HG03103 (cell line): ENCODE measurements around the gene LBHD2.

Experiments
- ATAC-seq: cut with Tn5 transposase; IDR thresholded peaks from one replicate; pipeline ENCODE4 v1.9.1; 2021; ENCODE audit warnings: low read depth; ENCODE audit not compliant: unreplicated experiment

Gene LBHD2

DNA sequence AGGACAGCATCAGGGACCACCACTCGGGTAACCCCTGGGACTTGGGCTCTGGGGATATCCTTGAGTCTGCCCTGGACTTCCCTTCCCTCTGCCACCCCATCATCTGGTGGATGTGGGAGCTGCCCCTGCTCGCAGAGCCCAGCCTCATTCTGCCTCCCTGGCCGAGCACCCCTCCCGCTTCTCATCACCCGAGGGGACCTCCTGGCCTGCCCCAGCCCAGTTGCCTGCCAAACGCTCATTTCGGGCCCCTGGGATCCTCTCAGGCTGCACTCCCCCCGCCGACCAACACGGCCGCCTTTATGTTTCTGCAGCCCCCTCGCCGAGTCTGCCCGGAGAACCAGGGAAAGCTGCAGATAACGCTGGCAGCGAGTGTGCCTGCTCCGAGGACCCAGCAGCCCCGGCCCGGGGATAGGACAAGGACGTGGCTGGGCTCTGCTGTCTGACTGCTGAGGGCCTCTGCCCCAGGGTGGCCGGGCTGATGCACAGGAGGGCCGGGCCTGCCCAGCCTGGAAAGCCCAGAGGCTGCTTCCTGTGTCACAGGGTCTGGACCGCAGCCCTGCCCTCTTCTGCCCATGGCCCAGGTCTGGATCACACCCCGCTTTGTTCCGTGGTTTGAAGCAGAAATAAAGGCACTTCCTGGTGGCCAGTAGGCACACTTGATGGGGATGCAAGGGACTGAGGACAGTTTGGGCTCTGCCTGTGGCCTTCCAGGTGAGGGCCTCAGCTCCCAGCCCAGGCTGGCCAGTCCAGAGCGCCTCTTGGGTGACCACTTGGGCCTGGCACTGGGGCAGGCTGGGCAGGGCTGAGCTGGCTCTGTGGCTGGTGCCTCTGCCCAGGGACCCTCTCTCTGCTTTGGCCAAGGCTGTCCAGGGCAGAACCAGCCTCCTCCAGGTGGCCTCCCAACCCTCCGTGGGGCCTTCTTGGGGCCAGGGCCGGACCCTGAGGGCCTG lies 5.7 kb downstream of the LBHD2 start:
- ATAC-seq = no peak

DNA sequence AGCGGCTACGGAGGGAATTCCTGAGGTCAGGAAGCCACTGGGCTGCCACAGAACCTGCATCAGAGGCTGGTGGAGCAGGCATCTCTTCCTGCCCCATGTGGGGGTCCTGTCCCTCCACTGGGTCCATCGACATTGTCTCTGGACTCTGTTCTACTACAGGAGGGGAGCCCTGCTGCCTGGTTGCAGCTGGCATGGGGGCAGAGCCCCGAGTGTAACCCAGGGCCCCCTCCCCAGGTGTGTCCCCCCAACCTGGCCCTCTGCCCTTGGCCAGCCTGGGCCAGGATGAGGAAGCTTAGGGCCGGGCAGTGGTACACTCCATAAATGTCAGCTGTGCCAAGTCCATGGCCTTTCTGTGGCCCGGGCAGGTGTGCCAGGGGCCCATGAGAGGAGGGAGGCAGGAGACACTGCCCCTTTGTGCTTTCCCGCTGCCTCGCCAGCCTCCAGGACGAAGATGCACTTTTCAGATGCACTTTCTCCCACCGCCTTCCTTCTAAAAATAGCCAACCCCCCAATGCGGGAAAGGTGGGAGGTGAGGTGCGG lies 6.5 kb downstream of the LBHD2 start:
- no peak for ATAC-seq

DNA sequence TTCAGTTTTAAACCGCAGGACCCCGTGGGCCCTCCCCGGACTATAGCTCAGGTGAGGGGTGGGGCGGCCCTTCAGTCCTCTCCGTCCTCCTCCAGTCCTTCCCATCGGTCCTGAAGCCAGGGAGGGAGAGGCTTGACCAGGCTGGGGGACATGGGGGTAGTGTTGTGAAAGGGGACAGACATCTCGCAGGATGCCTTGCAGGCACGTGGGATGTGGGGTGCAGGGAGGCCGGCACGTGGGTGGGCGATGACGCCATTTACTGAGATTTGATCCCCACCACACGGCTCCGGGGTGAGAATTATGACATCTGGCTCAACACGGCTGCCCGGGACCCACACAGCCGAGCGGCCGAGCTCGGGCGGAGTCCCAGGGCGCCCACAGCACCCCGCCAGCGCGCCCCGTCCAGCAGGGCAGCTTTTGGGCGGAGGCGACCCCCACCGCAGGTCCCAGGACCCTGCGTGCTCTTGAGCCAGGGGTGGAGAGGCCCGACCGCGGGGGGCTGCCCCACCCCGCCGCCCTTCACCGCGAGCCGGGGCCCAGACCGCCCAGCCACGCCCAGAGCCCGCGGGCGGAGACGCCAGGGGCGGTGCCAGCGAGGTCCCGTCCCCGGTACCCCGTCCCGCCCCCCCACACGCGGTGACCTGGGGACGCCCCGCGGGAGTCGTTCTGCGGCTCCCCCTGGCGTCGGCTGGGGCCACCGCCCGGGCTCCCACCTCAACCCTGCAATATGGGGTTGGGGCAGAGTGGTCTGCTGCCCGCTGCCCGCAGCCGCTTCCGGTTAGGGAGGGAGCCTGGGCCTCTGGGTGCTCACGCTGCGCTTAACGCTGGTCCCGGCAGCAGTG lies 7.3 kb downstream of the LBHD2 start:
- ATAC-seq = peak; percentile 52

DNA sequence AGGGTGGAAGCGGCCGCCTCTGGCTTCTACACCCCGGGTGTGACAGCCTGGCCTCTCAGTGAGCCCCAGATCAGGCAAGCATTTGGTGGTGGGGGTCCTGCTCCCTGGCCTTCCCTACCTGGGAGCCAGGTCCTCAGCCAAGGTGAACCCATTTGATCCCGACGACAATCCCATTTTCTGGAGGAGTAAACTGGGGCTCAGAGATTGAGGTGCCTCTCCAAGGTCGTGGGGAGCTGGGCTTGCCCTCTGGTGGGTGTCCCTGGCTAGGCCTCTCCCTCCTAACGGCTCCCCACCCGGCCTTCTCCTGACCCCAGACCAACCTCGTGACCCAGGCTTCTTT lies 7.8 kb downstream of the LBHD2 start:
- ATAC-seq = no peak

DNA sequence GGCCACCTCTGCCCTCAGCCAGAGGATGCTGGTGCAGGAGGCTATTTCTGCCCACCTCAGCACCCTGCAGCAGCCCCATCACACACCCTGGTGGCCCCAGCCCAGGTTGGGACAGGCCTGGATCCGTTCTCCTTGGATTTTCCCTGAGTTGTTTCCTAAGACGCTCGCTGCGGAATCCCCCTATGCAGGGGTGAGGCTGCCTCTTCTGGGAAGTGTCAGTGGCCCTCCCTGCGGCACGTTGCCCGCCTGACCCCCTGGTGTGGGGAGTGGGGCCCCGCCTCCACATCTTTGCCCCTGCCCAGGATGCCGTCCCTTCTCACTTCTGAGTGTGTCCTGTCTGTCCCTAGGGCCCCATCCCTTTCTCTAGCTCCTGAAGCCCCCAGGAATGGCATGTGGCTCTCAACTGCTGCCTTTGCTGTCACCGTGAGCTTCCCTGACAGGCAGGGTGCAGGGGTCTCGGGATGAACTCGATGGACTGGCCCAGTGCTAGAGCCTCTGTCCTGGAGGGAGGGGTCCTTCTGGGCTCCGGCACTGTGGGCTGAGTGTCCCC lies 9.9 kb downstream of the LBHD2 start:
- no peak for ATAC-seq

DNA sequence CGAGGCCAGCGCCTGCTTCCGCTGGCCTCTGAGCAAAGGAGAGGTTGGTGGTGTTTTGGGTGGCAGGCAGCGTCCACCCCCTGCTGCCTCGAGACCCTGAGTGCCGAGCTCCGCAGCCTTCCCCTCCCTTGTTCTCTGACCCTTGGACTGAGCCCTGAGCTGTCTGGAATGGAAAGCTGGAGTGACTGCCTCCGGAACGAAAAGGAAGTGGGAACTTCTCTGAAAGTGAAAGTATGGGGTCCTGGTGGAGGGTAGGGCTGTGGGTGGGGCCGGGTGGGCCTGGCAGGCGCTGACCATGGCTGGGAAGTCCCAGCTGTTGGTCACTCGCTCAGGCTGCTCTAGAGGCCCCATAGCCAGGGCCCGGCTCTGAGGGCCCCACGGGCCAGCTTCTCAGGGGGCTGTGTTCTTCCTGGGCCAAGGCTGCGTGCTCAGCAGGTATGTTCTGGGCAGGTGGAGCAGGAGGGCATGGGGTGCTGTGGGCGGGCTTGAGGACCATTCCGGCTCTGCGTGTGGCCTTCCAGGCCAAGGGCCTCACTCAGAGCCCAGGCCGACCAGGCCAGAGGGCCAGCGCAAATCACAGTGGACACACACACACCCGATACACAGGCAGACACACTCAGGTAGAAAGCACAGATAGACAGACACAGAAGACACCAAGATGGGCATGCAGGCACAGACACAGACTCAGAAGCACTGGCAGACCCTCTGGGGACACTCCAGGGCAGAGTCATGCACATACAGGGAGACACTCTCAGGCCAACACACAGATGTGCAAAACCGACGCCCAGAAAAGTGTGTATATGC lies 10.6 kb downstream of the LBHD2 start, which contains the start of gene EXOC3L4:
TSS of gene EXOC3L4 (plus strand) at position 320 of the 804 bp plus-strand sequence. CDS start 5,495 bp downstream, outside the sequence.
- ATAC-seq = no peak

DNA sequence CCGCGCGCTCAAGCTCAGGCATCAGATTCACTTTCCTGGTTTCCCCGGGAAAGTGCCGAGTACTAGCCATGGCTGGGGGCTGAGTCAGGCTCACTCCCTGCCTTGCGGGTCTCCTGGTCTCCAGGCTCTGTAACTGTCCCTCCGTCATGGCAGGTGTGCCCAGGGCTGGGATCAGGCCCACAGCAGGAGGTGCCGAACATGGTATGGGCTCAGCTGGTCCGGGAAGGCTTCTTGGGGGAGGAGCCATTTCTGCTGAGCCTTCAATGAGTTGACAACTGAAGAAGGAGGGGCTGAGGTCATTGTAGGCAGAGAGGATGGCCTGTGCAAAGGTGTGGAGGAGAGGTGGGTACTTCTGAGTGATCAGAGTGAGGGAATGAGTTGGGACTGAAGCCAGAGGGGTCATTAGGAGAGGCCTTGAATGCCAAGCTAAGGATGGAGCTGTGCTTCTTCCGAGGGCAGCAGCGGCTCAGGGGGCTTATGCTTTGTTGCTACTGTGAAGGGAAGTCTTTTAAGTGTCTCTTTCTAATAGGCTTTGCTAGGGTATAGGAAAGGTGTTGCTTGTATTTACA lies 11.3 kb downstream of the LBHD2 start:
- no peak for ATAC-seq

DNA sequence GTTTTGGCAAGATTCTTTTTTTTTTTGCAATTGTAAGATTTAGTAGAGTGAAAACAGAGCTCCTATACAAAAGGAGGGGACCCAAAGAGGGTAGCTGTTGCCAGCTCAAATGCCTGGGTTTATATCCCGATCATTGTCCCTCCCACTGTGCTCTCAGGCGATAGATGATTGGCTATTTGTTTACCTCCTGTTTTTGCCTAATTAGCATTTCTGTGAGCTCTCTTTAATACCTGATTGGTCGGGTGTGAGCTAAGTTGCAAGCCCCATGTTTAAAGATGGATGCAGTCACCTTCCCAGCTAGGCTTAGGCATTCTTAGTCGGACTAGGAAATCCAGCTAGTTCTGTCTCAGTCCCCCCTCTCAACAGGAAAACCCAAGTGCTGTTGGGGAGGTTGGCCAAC lies 12.4 kb downstream of the LBHD2 start:
- ATAC-seq = no peak

DNA sequence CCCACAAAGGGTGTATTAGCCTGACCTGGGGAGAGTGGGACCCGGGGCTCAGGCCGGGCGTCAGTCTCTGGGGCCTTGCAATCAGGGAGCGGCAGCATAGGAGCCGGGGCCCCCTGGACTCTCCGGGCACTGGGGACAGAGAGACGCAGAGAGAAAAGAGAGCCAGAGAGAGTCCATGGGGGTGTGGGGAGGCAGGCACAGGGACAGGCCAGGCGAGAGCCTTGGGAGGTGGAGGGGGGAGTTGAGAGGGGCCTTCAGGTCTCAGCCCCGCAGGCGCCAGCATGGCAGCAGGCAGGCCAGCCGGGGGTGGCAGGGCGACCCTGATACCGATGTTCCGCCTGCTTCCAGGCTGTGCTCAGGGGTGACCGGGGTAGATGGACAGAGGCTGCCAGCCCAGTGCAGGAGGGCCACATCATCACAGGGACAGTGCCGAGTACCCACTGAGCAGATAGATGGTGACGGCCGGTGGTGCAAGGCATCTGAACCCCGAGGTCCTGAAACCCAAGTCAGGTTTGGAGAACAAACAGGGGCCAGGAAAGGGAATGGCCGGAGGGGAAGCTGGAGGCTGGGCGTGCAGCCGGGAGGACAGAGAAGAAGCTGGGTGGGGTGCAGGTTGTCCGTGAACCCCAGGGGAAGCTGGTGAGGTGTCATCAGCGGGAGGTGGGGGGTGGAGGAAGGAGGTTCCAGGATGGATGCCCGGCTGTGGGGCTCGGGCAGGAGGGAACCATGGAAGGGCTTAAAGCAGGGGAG lies 13.4 kb downstream of the LBHD2 start:
- no peak for ATAC-seq

DNA sequence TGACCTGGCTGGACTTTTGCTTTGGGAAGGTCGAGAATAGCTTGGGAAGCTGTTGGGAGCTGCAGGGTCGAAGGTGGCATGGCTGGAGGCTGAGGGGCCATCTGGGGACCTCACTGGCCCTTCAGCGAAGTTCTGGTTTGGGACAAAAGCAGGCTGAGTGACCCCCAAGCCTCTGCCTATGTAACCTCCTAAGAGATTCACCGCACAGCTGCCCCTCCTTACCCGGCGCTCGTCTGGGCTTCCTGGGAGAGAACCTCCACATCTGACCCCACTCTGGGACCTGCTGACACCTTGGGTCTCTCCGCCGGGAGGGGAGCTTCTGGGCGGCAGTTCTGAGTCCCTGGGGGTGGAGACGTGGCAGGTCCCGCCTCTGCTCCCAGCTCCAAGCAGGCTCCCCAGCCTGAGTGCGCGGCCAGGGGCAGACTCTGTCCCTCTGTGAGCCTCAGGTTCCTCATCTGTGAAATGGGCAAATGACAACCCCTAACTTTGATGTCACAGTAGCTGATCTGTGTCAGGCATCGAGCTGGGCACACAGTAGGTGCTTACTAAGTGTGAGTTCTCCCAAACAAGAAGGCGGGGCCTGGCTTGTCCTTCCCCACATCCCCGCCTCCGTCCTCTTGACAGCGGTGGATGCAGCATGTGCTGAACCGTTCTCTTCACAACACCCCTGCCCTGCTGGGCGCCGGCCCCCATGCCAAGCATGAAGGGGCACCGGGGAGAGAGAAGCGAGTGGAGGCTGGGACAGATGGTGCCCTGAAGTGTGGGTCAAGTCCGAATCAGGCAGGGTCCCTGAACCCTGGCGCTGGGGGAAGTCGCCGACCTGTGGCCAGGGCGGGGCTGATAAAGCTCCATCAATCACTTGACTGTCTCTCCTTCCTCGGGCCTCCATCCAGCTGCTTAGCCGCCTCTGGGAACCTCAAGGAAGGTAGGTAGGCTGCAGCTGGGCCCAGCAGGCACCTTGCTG lies 14.3 kb downstream of the LBHD2 start:
- no peak for ATAC-seq

DNA sequence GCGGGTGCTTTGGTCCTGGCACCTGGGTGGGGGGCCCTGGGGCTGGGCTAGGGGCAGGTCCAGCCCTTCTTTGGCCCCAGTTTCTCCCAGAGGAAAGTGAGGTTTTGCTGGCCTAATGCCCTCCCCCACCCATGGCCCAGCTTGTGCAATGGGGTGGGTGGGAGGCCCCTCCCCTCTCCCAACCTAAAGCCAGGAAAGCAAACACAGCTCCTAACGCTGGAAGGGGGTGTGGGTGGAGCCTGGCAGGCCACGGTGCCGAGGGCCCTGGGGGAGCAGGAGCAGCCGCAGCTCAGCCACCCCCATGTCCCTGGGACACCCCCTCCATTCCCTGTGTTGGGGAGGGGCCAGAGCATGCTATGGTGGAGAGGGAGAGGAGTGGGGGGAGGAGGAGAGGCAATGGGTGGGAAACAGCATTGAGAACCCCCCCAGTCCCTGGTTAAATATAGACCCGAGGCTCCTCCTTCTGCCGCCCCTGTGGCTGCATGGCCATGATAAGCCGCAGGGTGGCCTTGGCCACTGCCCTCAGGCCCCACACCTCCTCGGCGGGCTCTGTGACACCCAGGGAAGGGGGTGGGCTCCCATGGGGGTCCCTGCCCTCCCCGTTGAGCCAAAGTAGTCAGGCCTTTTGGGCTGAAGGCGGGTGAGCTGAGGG lies 15.2 kb downstream of the LBHD2 start:
- ATAC-seq = no peak

DNA sequence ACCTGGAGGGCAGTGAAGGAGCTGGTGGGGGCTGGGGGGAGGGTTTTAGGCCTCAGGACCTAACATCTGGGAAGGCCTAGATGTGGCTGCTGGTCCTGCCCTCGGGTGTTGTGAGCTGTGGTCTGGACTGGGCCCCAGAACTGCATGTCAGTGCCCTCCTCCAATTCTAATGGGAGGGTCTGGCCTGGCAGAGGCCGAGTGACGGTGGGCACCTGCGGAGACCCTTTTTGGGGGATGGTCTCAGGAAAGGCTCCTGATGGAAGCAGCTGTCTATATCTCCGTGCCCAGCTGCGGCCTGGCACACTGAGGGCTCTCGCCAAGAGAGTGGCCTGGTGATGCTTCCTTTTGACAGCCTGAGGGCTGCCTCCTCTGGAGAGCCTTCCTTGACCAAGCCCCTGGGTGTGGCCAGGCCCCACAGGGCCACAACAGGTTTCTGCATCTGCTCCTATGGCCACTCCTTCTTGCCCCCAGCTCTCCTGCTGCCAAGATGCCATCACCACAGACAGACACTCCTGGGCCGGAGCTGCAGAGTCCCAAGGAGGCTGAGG lies 15.8 kb downstream of the LBHD2 start:
- no peak for ATAC-seq

DNA sequence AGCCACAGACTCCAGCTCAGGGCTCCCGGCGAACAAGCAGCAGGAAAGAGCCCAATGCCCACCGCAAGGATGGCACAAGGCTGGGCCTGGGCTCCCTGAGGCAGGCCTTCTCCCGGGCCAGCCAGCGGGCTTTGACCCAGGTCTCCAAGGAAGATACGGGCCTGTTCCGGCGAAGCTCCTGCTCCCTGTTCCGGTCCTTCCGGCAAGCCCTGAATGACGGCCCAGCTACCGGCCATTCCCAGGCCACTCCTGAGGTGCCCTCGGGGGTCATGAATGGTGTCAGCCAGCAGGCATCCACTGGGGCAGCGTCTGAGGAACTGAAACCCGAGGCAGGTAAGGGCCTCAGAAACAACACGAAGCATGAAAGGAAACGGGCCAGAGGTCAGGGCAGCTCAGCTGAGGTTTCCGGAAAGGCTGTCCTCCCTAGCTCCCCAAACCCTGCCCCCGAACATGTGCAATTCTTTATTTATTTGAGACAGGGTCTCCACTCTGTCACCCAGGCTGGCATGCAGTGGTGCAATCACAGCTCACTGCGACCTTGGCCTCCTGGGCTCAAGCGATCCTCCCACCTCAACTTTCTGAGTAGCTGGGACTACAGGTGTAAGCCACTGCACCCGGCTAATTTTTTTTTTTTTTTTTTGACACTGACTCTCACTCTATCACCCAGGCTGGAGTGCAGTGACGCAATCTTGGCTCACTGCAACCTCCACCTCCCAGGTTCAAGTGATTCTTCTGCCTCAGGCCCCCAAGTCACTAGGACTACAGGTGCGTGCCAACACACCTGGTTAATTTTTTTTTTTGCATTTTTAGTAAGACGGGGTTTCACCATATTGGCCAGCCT lies 16.5 kb downstream of the LBHD2 start:
- no peak for ATAC-seq

DNA sequence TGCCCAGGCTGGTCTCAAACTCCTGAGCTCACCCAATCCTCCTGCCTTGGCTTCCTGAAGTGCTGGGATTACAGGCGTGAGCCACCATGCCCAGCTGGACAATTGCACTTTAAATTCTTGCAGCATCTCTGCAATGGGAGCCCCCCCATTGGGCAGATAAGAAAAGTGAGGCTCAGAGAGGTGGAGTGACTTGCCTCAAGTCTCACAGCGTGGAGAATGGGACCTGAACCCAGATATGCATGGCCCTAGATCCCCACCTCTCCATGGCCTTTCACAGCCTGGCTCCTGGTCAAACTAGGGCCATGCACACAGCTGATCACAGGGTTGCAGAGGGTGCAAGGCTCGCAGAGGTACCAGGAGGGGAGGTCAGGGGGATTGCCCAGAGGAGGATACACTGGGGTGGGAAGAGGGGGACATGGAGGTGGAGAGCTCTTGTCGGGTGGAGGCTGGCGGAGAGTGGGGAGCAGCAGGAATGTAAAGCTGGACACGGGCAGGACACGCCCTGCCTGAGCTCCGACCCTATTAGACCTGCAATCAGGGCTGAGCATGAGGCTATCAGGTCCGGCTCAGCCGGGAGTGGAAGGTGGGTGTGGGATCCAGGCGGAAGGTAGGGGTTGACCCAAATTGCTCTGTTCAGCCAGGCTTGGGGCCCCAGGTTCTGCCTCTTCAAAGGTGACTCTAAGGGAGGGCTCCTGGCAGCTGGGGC lies 17.4 kb downstream of the LBHD2 start:
- ATAC-seq = no peak

DNA sequence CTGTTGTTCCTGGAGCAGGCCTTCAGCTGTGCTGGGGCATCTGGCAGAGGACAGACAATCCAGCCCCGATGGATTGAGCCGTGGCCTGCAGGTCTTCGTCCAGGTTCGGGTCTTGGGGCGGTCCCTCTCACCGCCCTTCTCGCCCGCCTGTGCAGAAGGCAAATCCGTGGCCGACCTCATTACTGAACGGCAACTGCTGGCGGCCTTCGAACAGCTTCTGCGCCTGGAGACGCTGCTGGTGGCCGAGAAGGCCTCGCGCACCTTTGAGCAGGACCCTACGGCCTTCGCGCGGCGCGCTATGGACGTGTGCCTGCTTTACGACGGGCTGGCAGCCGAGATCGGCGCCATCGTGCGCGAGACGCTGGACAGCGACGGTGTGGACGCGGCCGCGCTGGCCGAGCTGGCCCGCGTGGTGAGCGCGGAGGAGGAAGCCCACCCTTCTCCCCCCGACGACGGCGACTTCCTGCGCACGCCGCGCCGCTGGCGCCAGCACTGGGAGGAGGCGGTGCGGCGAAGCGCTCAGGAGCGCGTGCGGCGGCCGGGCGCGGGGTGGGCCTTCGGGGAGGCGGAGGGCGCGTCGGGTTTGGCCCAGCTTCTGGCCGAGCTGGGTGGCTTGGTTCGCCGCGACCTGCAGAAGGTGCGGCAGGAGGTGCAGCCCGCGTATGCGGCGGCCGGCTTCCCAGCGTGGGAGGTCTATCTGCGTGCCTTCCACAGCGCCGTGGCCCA lies 18.1 kb downstream of the LBHD2 start:
- ATAC-seq = no peak
